Measurements from ENCODE around the gene GRN. TPM values are rescaled to one million over a fixed set of nuclear protein-coding genes. Genes with fewer than 3 reads are reported as not detected.
"Not testable (repeated sequence)": the region's sequence is repeated elsewhere in the genome, so short reads cannot be mapped to it uniquely, and the experiment has no call there.

Gene GRN
- polyA plus RNA-seq, 6 donors from 2014 or later, result 102 to 198 (median 110) TPM

GRCh38 chr17:44389281-44389680 is 44.2 kb downstream of the GRN start, which contains the start of gene ITGA2B:
TSS of gene ITGA2B (minus strand) at chr17:44389649. CDS start at chr17:44389473, 176 bp downstream.
- peak within 1 kb of the TSS in 2 of 8 donors; percentile 32 to 53 for H3K4me3 Mint-ChIP-seq
- no peak for ATAC-seq (ENCODE audit: low read depth in 2 of 2)

GRCh38 chr17:44389723-44390202 is 44.7 kb downstream of the GRN start:
- H3K4me1 Mint-ChIP-seq, result peaks cover 14 to 26% (median 16%) of the 10 kb centered on the region in 3 donors
- peaks cover 0 to 2% (median 0%) of the 10 kb centered on the region in 7 donors for H3K9me3 Mint-ChIP-seq
- H3K27me3 Mint-ChIP-seq, result peaks cover 11 to 27% (median 17%) of the 10 kb centered on the region in 3 donors
- peak overlapping the region in 2 of 8 donors; percentile 32 to 53 for H3K4me3 Mint-ChIP-seq
- no peak overlapping the region for H3K27ac Mint-ChIP-seq
- DNase-seq (no peak), ATAC-seq (ENCODE audit: low read depth in 2 of 2) (peak in 1 of 2 donors; percentile 34)
- H3K36me3 Mint-ChIP-seq, result peaks cover 0 to 6% of the 10 kb centered on the region in 2 donors

More at GRCh38 chr17:44389281-44389680, 44.2 kb downstream of the GRN start, which contains the start of gene ITGA2B:
- no peak within 1 kb of the TSS for H3K27ac Mint-ChIP-seq
- no peak for DNase-seq
- H3K9me3 Mint-ChIP-seq, result peaks cover 0 to 2% (median 0%) of the 10 kb centered on the region in 7 donors
- H3K36me3 Mint-ChIP-seq, result peaks cover 0 to 6% of the 10 kb centered on the region in 2 donors
- peaks cover 11 to 32% (median 17%) of the 10 kb centered on the region in 3 donors for H3K27me3 Mint-ChIP-seq
- H3K4me1 Mint-ChIP-seq, result peaks cover 14 to 26% (median 21%) of the 10 kb centered on the region in 3 donors

- H3K4me3 Mint-ChIP-seq, result no peak overlapping the region
- H3K27me3 Mint-ChIP-seq, result peaks cover 11 to 23% (median 17%) of the 10 kb centered on the region in 3 donors
- H3K4me1 Mint-ChIP-seq, result peaks cover 12 to 22% (median 14%) of the 10 kb centered on the region in 3 donors
- no peak for DNase-seq
- H3K36me3 Mint-ChIP-seq, result peaks cover 0 to 6% of the 10 kb centered on the region in 2 donors
- peaks cover 0 to 2% (median 0%) of the 10 kb centered on the region in 7 donors for H3K9me3 Mint-ChIP-seq
- ATAC-seq (ENCODE audit: low read depth in 2 of 2), result no peak
- no peak overlapping the region for H3K27ac Mint-ChIP-seq
Observed at GRCh38 chr17:44390250-44390870, 45.3 kb downstream of the GRN start.

GRCh38 chr17:44394112-44394511 is 49.0 kb downstream of the GRN start:
- not testable (repeated sequence) for H3K4me3 Mint-ChIP-seq; H3K27ac Mint-ChIP-seq; ATAC-seq (ENCODE audit: low read depth in 2 of 2); DNase-seq; H3K9me3 Mint-ChIP-seq
- H3K4me1 Mint-ChIP-seq, result peaks cover 17 to 22% (median 19%) of the 10 kb centered on the region in 3 donors
- H3K36me3 Mint-ChIP-seq, result peaks cover 4 to 30% of the 10 kb centered on the region in 2 donors
- H3K27me3 Mint-ChIP-seq, result peaks cover 6 to 16% (median 8%) of the 10 kb centered on the region in 3 donors

GRCh38 chr17:44394833-44395232 is 49.7 kb downstream of the GRN start:
- Mint-ChIP-seq H3K27ac (no peak overlapping the region), H3K4me3 (no peak overlapping the region), H3K4me1 (peaks cover 11 to 15% (median 13%) of the 10 kb centered on the region in 3 donors), H3K27me3 (peaks cover under 1 to 9% (median under 1%) of the 10 kb centered on the region in 3 donors), H3K9me3 (no peaks in the 10 kb centered on the region), H3K36me3 (peaks cover 9 to 31% of the 10 kb centered on the region in 2 donors)
- ATAC-seq (ENCODE audit: low read depth in 2 of 2) (no peak), DNase-seq (no peak)

- no peaks in the 10 kb centered on the region for H3K9me3 Mint-ChIP-seq
- H3K4me3 Mint-ChIP-seq, result no peak overlapping the region
- peaks cover 7 to 14% (median 8%) of the 10 kb centered on the region in 3 donors for H3K4me1 Mint-ChIP-seq
- peaks cover 18 to 41% of the 10 kb centered on the region in 2 donors for H3K36me3 Mint-ChIP-seq
- no peaks in the 10 kb centered on the region for H3K27me3 Mint-ChIP-seq
- H3K27ac Mint-ChIP-seq, result no peak overlapping the region
- DNase-seq (no peak), ATAC-seq (ENCODE audit: low read depth in 2 of 2) (no peak)
Observed at GRCh38 chr17:44396946-44397345, 51.8 kb downstream of the GRN start.

GRCh38 chr17:44397479-44398440 is 52.7 kb downstream of the GRN start:
- peaks cover 10 to 14% (median 14%) of the 10 kb centered on the region in 3 donors for H3K4me1 Mint-ChIP-seq
- peak overlapping the region in 1 of 8 donors; percentile 26 for H3K4me3 Mint-ChIP-seq
- H3K36me3 Mint-ChIP-seq, result peaks cover 18 to 41% of the 10 kb centered on the region in 2 donors
- ATAC-seq (ENCODE audit: low read depth in 2 of 2) (no peak), DNase-seq (no peak)
- no peaks in the 10 kb centered on the region for H3K9me3 Mint-ChIP-seq
- peak overlapping the region in 3 of 6 donors; percentile 61 to 85 (median 63) for H3K27ac Mint-ChIP-seq
- no peaks in the 10 kb centered on the region for H3K27me3 Mint-ChIP-seq

GRCh38 chr17:44398692-44399691 is 53.9 kb downstream of the GRN start:
- DNase-seq (no peak), ATAC-seq (ENCODE audit: low read depth in 2 of 2) (no peak)
- Mint-ChIP-seq H3K9me3 (no peaks in the 10 kb centered on the region), H3K27me3 (no peaks in the 10 kb centered on the region), H3K4me1 (peaks cover 14 to 23% (median 15%) of the 10 kb centered on the region in 3 donors), H3K4me3 (no peak overlapping the region), H3K27ac (peak overlapping the region in 1 of 6 donors; percentile 33), H3K36me3 (peaks cover 18 to 41% of the 10 kb centered on the region in 2 donors)

GRCh38 chr17:44400226-44400847 is 55.2 kb downstream of the GRN start:
- peak in 1 of 2 donors; percentile 32 for ATAC-seq (ENCODE audit: low read depth in 2 of 2)
- H3K4me3 Mint-ChIP-seq, result no peak overlapping the region
- H3K36me3 Mint-ChIP-seq, result peaks cover 18 to 41% of the 10 kb centered on the region in 2 donors
- no peak for DNase-seq
- H3K4me1 Mint-ChIP-seq, result peaks cover 14 to 25% (median 15%) of the 10 kb centered on the region in 3 donors
- peak overlapping the region in 1 of 6 donors; percentile 31 for H3K27ac Mint-ChIP-seq
- H3K27me3 Mint-ChIP-seq, result no peaks in the 10 kb centered on the region
- H3K9me3 Mint-ChIP-seq, result no peaks in the 10 kb centered on the region
